Liver (tissue), 3 donors: ENCODE measurements around the gene TEDC1.

Source experiments
- CTCF ChIP-seq: fragments of 150-350 bp; IDR thresholded peaks from 2 replicates; pipeline ENCODE4 v1.5.1; 2017; ENCODE audit warnings: improper control_type of control experiment, low read depth, low read length; ENCODE audit not compliant: missing input control
- EGR1 ChIP-seq, 2 donors: IDR thresholded peaks; 2 replicates each; pipeline ENCODE4 v1.6.1; 2016 to 2018; ENCODE audit warnings: antibody characterized with exemption in 2 of 2, low read depth in 2 of 2
- MAX ChIP-seq: IDR thresholded peaks from 2 replicates; pipeline ENCODE4 v1.6.1; 2016; ENCODE audit warnings: antibody characterized with exemption
- RAD21 ChIP-seq, 2 donors: IDR thresholded peaks; 2 replicates each; pipeline ENCODE4 v1.6.1; 2016; ENCODE audit warnings: antibody characterized with exemption in 2 of 2, mild to moderate bottlenecking in 2 of 2
- REST ChIP-seq: IDR thresholded peaks from 2 replicates; pipeline ENCODE4 v1.6.1; 2016; ENCODE audit warnings: antibody characterized with exemption, mild to moderate bottlenecking
- YY1 ChIP-seq: IDR thresholded peaks from 2 replicates; pipeline ENCODE4 v1.6.1; 2016; ENCODE audit warnings: antibody characterized with exemption, mild to moderate bottlenecking
- donor health status: healthy.
- donor health status: healthy.

- TF ChIP-seq CTCF (no peak), MAX (no peak), REST (no peak), YY1 (no peak), RAD21 (IDR thresholded peaks at IDR 0.05) (no peak), EGR1 (IDR thresholded peaks at IDR 0.05; ENCODE audit: low read depth in 2 of 2) (no peak)
Observed at GRCh38 chr14:105534586-105534985, 43.5 kb downstream of the TEDC1 start.
